Osteocyte (in vitro differentiated cells): Measurements from ENCODE around the gene CTBP2. TPM values are rescaled to one million over a fixed set of nuclear protein-coding genes. Genes with fewer than 3 reads are reported as not detected.

ENCODE experiments used
- DNase-seq: peaks from one replicate; pipeline ENCODE4 v3.0.0; 2021; ENCODE audit warnings: mixed read lengths; ENCODE audit not compliant: unreplicated experiment; ENCODE audit errors: extremely low spot score
- H3K27ac Mint-ChIP-seq: one replicate; pipeline ENCODE4 v1.8.0; 2021; ENCODE audit warnings: mild to moderate bottlenecking, mixed read lengths; ENCODE audit not compliant: unreplicated experiment
- H3K27me3 Mint-ChIP-seq: one replicate; pipeline ENCODE4 v1.8.0; 2021; ENCODE audit warnings: mixed read lengths; ENCODE audit not compliant: unreplicated experiment
- H3K36me3 Mint-ChIP-seq: one replicate; pipeline ENCODE4 v1.8.0; 2021; ENCODE audit warnings: mixed read lengths; ENCODE audit not compliant: unreplicated experiment
- H3K4me1 Mint-ChIP-seq: one replicate; pipeline ENCODE4 v1.8.0; 2021; ENCODE audit warnings: mixed read lengths; ENCODE audit not compliant: unreplicated experiment
- H3K4me3 Mint-ChIP-seq: one replicate; pipeline ENCODE4 v1.8.0; 2021; ENCODE audit warnings: mild to moderate bottlenecking, moderate library complexity, mixed read lengths; ENCODE audit not compliant: unreplicated experiment
- H3K9me3 Mint-ChIP-seq: one replicate; pipeline ENCODE4 v1.8.0; 2021; ENCODE audit warnings: mixed read lengths; ENCODE audit not compliant: unreplicated experiment
- total RNA-seq: library from RNA; stranded (reverse); gene quantifications from 2 replicates; pipeline ENCODE4 v1.2.1, GENCODE V29; 2021
- TF ChIP-seq, protein P1 (sequence below): fragments of 200-600 bp; sonication (generic); IDR thresholded peaks from 2 replicates; pipeline ENCODE4 v1.5.0; 2021; ENCODE audit warnings: antibody characterized with exemption, mild to moderate bottlenecking, moderate library complexity

CTBP2 gene
- total RNA-seq, 1 donor from 2014 or later, result 125 TPM

DNA sequence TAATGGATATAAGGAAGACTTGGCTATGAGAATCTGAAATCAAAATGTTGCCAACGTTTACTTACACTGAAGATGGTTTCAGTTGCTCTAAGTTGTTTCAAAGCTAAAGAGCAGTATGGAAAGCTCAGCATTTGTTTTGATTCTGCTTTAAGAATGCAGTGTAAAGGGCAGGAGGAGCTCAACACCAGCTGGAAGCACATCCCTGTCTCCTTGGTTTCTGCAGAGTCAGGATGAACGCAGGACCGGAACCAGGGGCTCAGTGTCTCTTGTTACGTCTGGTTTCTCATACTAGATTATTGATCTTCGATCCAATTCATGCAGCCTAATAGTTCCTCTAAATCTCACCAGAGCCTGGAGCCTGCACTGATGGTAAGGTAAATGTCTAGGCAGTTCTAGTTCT is 194.4 kb downstream of the CTBP2 start:
- no peak overlapping the region for H3K4me3 Mint-ChIP-seq
- no peak for DNase-seq
- peak overlapping the region; percentile 7 for H3K27ac Mint-ChIP-seq
- H3K4me1 Mint-ChIP-seq, result peaks cover 31% of the 10 kb centered on the region
- TF ChIP-seq, protein P1, sequence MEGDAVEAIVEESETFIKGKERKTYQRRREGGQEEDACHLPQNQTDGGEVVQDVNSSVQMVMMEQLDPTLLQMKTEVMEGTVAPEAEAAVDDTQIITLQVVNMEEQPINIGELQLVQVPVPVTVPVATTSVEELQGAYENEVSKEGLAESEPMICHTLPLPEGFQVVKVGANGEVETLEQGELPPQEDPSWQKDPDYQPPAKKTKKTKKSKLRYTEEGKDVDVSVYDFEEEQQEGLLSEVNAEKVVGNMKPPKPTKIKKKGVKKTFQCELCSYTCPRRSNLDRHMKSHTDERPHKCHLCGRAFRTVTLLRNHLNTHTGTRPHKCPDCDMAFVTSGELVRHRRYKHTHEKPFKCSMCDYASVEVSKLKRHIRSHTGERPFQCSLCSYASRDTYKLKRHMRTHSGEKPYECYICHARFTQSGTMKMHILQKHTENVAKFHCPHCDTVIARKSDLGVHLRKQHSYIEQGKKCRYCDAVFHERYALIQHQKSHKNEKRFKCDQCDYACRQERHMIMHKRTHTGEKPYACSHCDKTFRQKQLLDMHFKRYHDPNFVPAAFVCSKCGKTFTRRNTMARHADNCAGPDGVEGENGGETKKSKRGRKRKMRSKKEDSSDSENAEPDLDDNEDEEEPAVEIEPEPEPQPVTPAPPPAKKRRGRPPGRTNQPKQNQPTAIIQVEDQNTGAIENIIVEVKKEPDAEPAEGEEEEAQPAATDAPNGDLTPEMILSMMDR, result no peak
- peaks cover 25% of the 10 kb centered on the region for H3K36me3 Mint-ChIP-seq
- H3K9me3 Mint-ChIP-seq, result no peaks in the 10 kb centered on the region
- no peaks in the 10 kb centered on the region for H3K27me3 Mint-ChIP-seq

GRCh38 chr10:124963866-124964720 is 196.3 kb downstream of the CTBP2 start:
- no peaks in the 10 kb centered on the region for H3K27me3 Mint-ChIP-seq
- TF ChIP-seq, protein P1, result no peak
- peaks cover 33% of the 10 kb centered on the region for H3K4me1 Mint-ChIP-seq
- H3K4me3 Mint-ChIP-seq, result no peak overlapping the region
- H3K9me3 Mint-ChIP-seq, result no peaks in the 10 kb centered on the region
- no peak overlapping the region for H3K27ac Mint-ChIP-seq
- no peak for DNase-seq
- peaks cover 19% of the 10 kb centered on the region for H3K36me3 Mint-ChIP-seq

DNA sequence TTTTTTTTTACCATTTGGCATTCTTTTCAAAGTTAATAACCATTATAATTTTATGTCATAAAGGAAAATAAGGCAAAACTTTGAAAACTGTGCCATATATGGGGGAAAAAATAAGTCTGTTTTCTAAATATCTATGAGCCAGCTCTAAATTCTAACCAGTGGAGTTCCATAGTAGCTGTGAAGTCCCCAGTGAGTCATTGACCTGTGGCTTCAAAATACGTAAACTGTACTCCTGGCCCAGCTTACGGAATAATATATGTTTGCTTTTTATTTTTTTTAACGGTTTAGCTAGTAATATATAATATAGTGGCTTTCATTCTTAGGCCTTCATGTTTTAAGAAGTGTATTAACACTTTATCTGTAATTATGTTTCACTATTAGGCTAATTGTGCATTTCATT is 197.9 kb downstream of the CTBP2 start:
- Mint-ChIP-seq H3K9me3 (no peaks in the 10 kb centered on the region), H3K4me1 (peaks cover 35% of the 10 kb centered on the region)
- DNase-seq, result no peak

GRCh38 chr10:124961248-124961570 is 199.2 kb downstream of the CTBP2 start:
- no peak overlapping the region for H3K4me3 Mint-ChIP-seq
- TF ChIP-seq, protein P1, result no peak
- peaks cover 37% of the 10 kb centered on the region for H3K4me1 Mint-ChIP-seq
- H3K27ac Mint-ChIP-seq, result peak overlapping the region; percentile 31
- H3K27me3 Mint-ChIP-seq, result no peaks in the 10 kb centered on the region
- DNase-seq, result no peak
- no peaks in the 10 kb centered on the region for H3K36me3 Mint-ChIP-seq
- no peaks in the 10 kb centered on the region for H3K9me3 Mint-ChIP-seq

More for the DNA sequence above, 197.9 kb downstream of the CTBP2 start:
- H3K27ac Mint-ChIP-seq, result no peak overlapping the region
- peaks cover 8% of the 10 kb centered on the region for H3K36me3 Mint-ChIP-seq
- no peaks in the 10 kb centered on the region for H3K27me3 Mint-ChIP-seq
- TF ChIP-seq, protein P1, result no peak
- no peak overlapping the region for H3K4me3 Mint-ChIP-seq

GRCh38 chr10:124959564-124959963 is 200.8 kb downstream of the CTBP2 start:
- Mint-ChIP-seq H3K36me3 (no peaks in the 10 kb centered on the region), H3K4me1 (peaks cover 31% of the 10 kb centered on the region), H3K27ac (no peak overlapping the region), H3K9me3 (no peaks in the 10 kb centered on the region), H3K27me3 (no peaks in the 10 kb centered on the region), H3K4me3 (no peak overlapping the region)
- TF ChIP-seq, protein P1, result no peak
- DNase-seq, result no peak
